Heart right ventricle (tissue), 16 donors: ENCODE data around the gene TNMD. TPM values are rescaled to one million over a fixed set of nuclear protein-coding genes. Genes with fewer than 3 reads are reported as not detected.

Experiments
- ATAC-seq, 8 donors: fragments of 200-7000 bp; cut with Tn5 transposase; one replicate each; pipeline ENCODE4 v1.9.1; 2020; ENCODE audit warnings: mild to moderate bottlenecking in 8 of 8, moderate library complexity in 8 of 8, moderate number of reproducible peaks in 1 of 8
- DNase-seq, 2 donors: peaks; one replicate each; pipeline ENCODE4 v3.0.0-alpha.2; 2020
- H3K27ac ChIP-seq, 10 donors: fragments of 200-600 bp; sonication (generic) in 2 of 10; one replicate each; pipeline versions ENCODE4 v1.5.0 to v1.8.0; 2020 to 2022; ENCODE audit warnings: mild to moderate bottlenecking in 3 of 10
- H3K27me3 ChIP-seq, 7 donors: fragments of 200-600 bp; one replicate each; pipeline ENCODE4 v1.8.0; 2021 to 2022; ENCODE audit warnings: mild to moderate bottlenecking in 2 of 7
- H3K36me3 ChIP-seq, 9 donors: fragments of 200-600 bp; sonication (generic) in 1 of 9; one replicate each; pipeline versions ENCODE4 v1.5.0 to v1.8.0; 2020 to 2022; ENCODE audit warnings: mild to moderate bottlenecking in 2 of 9
- H3K4me1 ChIP-seq, 9 donors: fragments of 200-600 bp; sonication (generic) in 1 of 9; one replicate each; pipeline versions ENCODE4 v1.5.0 to v1.8.0; 2020 to 2022; ENCODE audit warnings: mild to moderate bottlenecking in 4 of 9
- H3K4me3 ChIP-seq, 10 donors: fragments of 200-600 bp; sonication (generic) in 2 of 10; one replicate each; pipeline versions ENCODE4 v1.5.0 to v1.8.0; 2020 to 2022; ENCODE audit warnings: mild to moderate bottlenecking in 7 of 10, moderate library complexity in 2 of 10
- H3K9me3 ChIP-seq, 11 donors: fragments of 200-600 bp in 10 of 11; sonication (generic) in 2 of 11; one replicate each; pipeline versions ENCODE4 v1.5.0 to v1.8.0; 2013 to 2022; ENCODE audit warnings: mild to moderate bottlenecking in 2 of 11, control low read depth in 1 of 11, moderate library complexity in 1 of 11
- WGBS, 2 donors: extraction: QIAGEN DNeasy Blood & Tissue Kit; methylation state at CpG; one replicate each; pipeline ENCODE4 v1.1.7; 2013; ENCODE audit warnings: inconsistent platforms in 1 of 2; 5-methylcytosine and 5-hydroxymethylcytosine counted together
- intact Hi-C, 10 donors: fragments of 100-400 bp; cut with DNase I; formaldehyde crosslinking; loops; one replicate each; pipeline versions ENCODE4 v1.11.1 to v1.14.2; 2022
- polyA plus RNA-seq, 2 donors: library from polyadenylated mRNA; stranded (reverse); fragments of 200-250 nt; gene quantifications; one replicate each; pipeline ENCODE4 v1.2.3, GENCODE V29; 2013
- total RNA-seq, 10 donors: library from RNA; stranded (reverse); fragmentation: NEBNext Ultra II Directional in 3 of 10; extraction: Animal tissue kit (Norgen Biotek cat#: 25700) in 3 of 10; gene quantifications; one replicate each; pipeline versions ENCODE4 v1.2.1 to v1.2.4, GENCODE V29; 2021 to 2023
- TF ChIP-seq, protein P1 (sequence below), 9 donors: fragments of 200-600 bp; sonication (generic) in 2 of 9; IDR thresholded peaks; one replicate each; pipeline versions ENCODE4 v1.5.0 to v1.8.0; 2021 to 2022; ENCODE audit warnings: antibody characterized with exemption in 9 of 9, mild to moderate bottlenecking in 5 of 9, moderate library complexity in 1 of 9
- donor health status: Arrhythmogenic right ventricular cardiomyopathy.
- donor health status: ischemic (EF 13 %, LVEDD 7.1; RV severe dilation, severe dysfunction).
- donor health status: healthy with polysubstance abuse.
- donor health status: DM: no; HTN: yes; CAD: no.
- donor health status: DM: no; HTN: no; CAD: no.
- donor health status: ischemic (EF 25% LVEDD 6.9; RV normal size, moderate dysfunction).
- donor health status: ischemic (EF 25% LVEDD 5.7; RV mildly dilated, moderate dysfunction).
- donor health status: healthy.
- donor health status: DM: yes; HTN: yes; CAD: no.
- donor health status: Ischemic cardiomyopathy.
- donor health status: ischemic (EF 35%, LVEDD 5.7; RV mildly dilated, moderate dysfunction).
- donor health status: nonischemic (EF 11% LVEDD 7.7; RV severe dilation, severe dysfunction).
- donor health status: DM: yes; HTN: yes; CAD: no.
- donor health status: PGD.
- donor health status: ischemic (EF 29% LVEDD 5.4; RV normal size, mild dysfunction).
- donor health status: nonischemic (EF 23%, LVEDD 6.1; RV moderate dilation, normal function).

TNMD gene
- total and polyA plus RNA-seq, 12 donors, result 0.10 to 1.6 (median 0.62) TPM; not detected in 3

DNA sequence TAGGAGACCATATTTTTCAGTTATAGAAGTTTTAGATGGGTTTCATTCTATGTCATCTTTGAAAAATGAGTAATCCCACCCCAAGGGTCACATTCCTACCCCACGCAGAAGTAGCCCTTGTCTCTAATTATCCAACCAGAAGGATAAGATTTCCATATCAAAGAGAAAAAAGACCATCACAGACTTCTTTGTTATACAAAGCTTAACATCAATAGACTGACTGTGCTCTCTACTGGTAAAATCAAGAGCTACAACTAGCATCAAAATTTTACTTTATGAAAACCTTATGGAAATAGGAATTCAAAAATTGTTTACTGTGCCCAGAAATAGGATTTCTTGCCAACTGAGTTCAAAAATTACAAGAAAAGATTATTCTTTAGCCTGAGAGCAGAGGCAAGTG, 24.9 kb downstream of the TNMD start:
- 4 to 13% methylated on average over 1 of the region's 1 CpG for WGBS, 2 donors
- H3K36me3 ChIP-seq, result no peaks in the 10 kb centered on the region
- no peaks in the 10 kb centered on the region for H3K4me1 ChIP-seq
- no peak overlapping the region for H3K27ac ChIP-seq
- no peak overlapping the region for H3K4me3 ChIP-seq
- intact Hi-C loops, result loop anchor here in 1 of 10 donors (2.0 kb wide), 1 partner anchor 161 kb away; no protein-coding TSS in a partner anchor
- H3K27me3 ChIP-seq, result peaks cover 0 to 88% (median 0%) of the 10 kb centered on the region in 7 donors
- TF ChIP-seq, protein P1, sequence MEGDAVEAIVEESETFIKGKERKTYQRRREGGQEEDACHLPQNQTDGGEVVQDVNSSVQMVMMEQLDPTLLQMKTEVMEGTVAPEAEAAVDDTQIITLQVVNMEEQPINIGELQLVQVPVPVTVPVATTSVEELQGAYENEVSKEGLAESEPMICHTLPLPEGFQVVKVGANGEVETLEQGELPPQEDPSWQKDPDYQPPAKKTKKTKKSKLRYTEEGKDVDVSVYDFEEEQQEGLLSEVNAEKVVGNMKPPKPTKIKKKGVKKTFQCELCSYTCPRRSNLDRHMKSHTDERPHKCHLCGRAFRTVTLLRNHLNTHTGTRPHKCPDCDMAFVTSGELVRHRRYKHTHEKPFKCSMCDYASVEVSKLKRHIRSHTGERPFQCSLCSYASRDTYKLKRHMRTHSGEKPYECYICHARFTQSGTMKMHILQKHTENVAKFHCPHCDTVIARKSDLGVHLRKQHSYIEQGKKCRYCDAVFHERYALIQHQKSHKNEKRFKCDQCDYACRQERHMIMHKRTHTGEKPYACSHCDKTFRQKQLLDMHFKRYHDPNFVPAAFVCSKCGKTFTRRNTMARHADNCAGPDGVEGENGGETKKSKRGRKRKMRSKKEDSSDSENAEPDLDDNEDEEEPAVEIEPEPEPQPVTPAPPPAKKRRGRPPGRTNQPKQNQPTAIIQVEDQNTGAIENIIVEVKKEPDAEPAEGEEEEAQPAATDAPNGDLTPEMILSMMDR (IDR thresholded peaks at IDR 0.05), result peak in 4 of 9 donors; percentile 29 to 35 (median 32)
- ATAC-seq (no peak), DNase-seq (no peak)
- no peaks in the 10 kb centered on the region for H3K9me3 ChIP-seq

DNA sequence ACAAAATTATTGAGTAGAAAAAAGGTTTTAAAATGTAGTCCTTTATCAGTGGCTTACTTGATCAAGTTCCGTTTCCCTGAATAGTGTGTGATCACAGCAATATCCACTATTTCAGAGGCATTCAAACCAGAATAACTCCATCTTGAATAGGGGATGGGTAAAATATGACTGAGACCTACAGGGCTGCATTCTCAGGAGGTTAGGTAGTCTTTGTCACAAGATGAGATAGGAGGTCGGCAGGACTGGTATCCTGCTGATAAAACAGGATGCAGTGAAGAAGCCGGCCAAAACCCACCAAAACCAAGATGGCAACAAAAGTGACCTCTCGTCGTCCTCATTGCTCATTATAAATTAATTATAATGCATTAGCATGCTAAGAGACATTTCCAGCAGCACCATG, 27.2 kb downstream of the TNMD start:
- H3K4me3 ChIP-seq, result no peak overlapping the region
- intact Hi-C loops, result loop anchor here in 1 of 10 donors (10.0 kb wide), 1 partner anchor 97 kb away; no protein-coding TSS in a partner anchor
- H3K27ac ChIP-seq, result no peak overlapping the region
- DNase-seq (no peak), ATAC-seq (no peak)
- WGBS, 2 donors, result 73 to 75% methylated on average over 5 of the region's 5 CpGs
- TF ChIP-seq, protein P1 (IDR thresholded peaks at IDR 0.05), result no peak
- H3K9me3 ChIP-seq, result no peaks in the 10 kb centered on the region
- peaks cover 0 to 84% (median 0%) of the 10 kb centered on the region in 7 donors for H3K27me3 ChIP-seq
- no peaks in the 10 kb centered on the region for H3K4me1 ChIP-seq
- no peaks in the 10 kb centered on the region for H3K36me3 ChIP-seq

DNA sequence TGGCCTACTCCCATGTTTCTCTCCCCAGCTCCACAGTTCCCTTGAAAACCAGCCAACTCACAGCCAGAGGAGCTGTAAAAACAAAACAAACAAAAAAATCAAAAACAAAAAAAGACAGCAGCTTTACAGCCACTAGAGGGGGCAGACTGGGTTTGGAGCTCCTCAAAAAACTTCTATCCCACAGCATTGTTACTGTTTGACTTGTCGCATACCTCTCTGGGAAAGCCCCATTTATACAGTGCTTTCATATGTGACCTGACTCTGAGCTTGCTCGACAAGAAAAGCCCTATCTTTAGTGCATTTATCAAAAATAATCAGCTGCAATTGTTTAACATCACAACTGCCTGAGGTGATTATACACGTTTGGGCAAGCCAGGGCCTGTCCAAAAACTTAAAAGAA, 30.3 kb downstream of the TNMD start:
- TF ChIP-seq, protein P1 (IDR thresholded peaks at IDR 0.05), result peak in 8 of 9 donors; percentile 10 to 55 (median 44)

DNA sequence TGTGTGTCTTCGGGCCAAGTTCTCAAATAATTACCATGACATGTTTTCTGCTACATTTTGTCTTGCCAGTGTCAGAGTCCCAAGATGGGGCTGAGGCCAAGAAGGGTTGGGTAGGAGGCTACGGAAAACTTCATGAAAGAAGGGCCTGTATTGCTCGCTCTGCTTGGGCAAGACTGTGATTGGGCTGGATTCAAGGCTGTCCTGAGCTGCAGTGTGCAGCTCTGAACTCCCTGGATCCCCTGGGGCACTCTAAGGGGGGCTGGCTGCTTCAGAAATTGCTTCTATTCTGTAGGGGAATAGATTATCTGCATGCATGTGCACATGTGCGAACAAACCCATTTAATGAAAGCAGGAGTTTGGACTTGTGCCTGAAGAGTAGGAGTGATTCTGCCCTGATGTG, 38.3 kb downstream of the TNMD start:
- ATAC-seq, result no peak

More for the DNA sequence above, 30.3 kb downstream of the TNMD start:
- Histone ChIP-seq H3K27me3 (peaks cover 0 to 74% (median 0%) of the 10 kb centered on the region in 7 donors), H3K36me3 (no peaks in the 10 kb centered on the region), H3K4me1 (no peaks in the 10 kb centered on the region), H3K27ac (no peak overlapping the region), H3K9me3 (no peaks in the 10 kb centered on the region), H3K4me3 (no peak overlapping the region)
- DNase-seq, result peak in 1 of 2 donors; percentile 12
- WGBS, 2 donors, result 27 to 33% methylated on average over 3 of the region's 3 CpGs
- ATAC-seq, result no peak
- intact Hi-C loops, result loop anchor here in 1 of 10 donors (10.0 kb wide), 1 partner anchor 100 kb away; no protein-coding TSS in a partner anchor

More for the DNA sequence above, 38.3 kb downstream of the TNMD start:
- intact Hi-C loops, result no loop called here
- WGBS, 2 donors, result 59 to 66% methylated on average over 4 of the region's 4 CpGs
- no peak for DNase-seq
- no peak overlapping the region for H3K4me3 ChIP-seq
- TF ChIP-seq, protein P1 (IDR thresholded peaks at IDR 0.05), result no peak
- H3K4me1 ChIP-seq, result no peaks in the 10 kb centered on the region
- H3K36me3 ChIP-seq, result no peaks in the 10 kb centered on the region
- no peaks in the 10 kb centered on the region for H3K9me3 ChIP-seq
- no peak overlapping the region for H3K27ac ChIP-seq
- H3K27me3 ChIP-seq, result peaks cover 0 to 59% (median 0%) of the 10 kb centered on the region in 7 donors
